HG03175 (cell line): ENCODE results near the gene IBA57.

Experiments
- ATAC-seq: cut with Tn5 transposase; IDR thresholded peaks from one replicate; pipeline ENCODE4 v1.9.1; 2021; ENCODE audit warnings: mild to moderate bottlenecking, moderate library complexity; ENCODE audit not compliant: unreplicated experiment

IBA57 gene

GRCh38 chr1:228155596-228156514 is 9.7 kb upstream of the IBA57 start:
- ATAC-seq, result no peak

GRCh38 chr1:228156515-228156881 is 9.1 kb upstream of the IBA57 start:
- ATAC-seq, result no peak

- no peak for ATAC-seq
Measured at GRCh38 chr1:228156941-228157728, 8.5 kb upstream of the IBA57 start.

- no peak for ATAC-seq
Measured at GRCh38 chr1:228157729-228158126, 7.9 kb upstream of the IBA57 start.

GRCh38 chr1:228158151-228159007 is 7.2 kb upstream of the IBA57 start:
- no peak for ATAC-seq

GRCh38 chr1:228159008-228159665 is 6.5 kb upstream of the IBA57 start:
- ATAC-seq, result no peak

GRCh38 chr1:228160201-228160761 is 5.3 kb upstream of the IBA57 start:
- ATAC-seq, result no peak

GRCh38 chr1:228161362-228161761 is 4.2 kb upstream of the IBA57 start:
- ATAC-seq, result no peak

GRCh38 chr1:228161866-228162265 is 3.7 kb upstream of the IBA57 start:
- no peak for ATAC-seq

GRCh38 chr1:228162286-228163006 is 3.2 kb upstream of the IBA57 start:
- ATAC-seq, result no peak

- no peak for ATAC-seq
Measured at GRCh38 chr1:228163007-228163753, 2.4 kb upstream of the IBA57 start.

- no peak for ATAC-seq
Measured at GRCh38 chr1:228163776-228164519, 1.7 kb upstream of the IBA57 start.

- no peak for ATAC-seq
Measured at GRCh38 chr1:228164561-228165371, 838 bp upstream of the IBA57 start.

GRCh38 chr1:228166170-228166936 is 749 bp downstream of the IBA57 start:
- ATAC-seq, result peak; percentile 15

- ATAC-seq, result no peak
Measured at GRCh38 chr1:228168563-228169270, 3.1 kb downstream of the IBA57 start.

GRCh38 chr1:228169345-228169744 is 3.7 kb downstream of the IBA57 start:
- no peak for ATAC-seq
